Head of caudate nucleus (tissue), 42 donors: ENCODE data around the gene ZMIZ1.

Source experiments
- DNase-seq, 42 donors: peaks; one replicate each; pipeline versions ENCODE4 v3.0.0 to v3.0.0-alpha.2; 2020 to 2021; ENCODE audit warnings: mixed read lengths in 7 of 42
- intact Hi-C: fragments of 100-400 bp; cut with DNase I; formaldehyde crosslinking; loops from one replicate; pipeline ENCODE4 v1.15.0; 2022

The ZMIZ1 gene

DNA sequence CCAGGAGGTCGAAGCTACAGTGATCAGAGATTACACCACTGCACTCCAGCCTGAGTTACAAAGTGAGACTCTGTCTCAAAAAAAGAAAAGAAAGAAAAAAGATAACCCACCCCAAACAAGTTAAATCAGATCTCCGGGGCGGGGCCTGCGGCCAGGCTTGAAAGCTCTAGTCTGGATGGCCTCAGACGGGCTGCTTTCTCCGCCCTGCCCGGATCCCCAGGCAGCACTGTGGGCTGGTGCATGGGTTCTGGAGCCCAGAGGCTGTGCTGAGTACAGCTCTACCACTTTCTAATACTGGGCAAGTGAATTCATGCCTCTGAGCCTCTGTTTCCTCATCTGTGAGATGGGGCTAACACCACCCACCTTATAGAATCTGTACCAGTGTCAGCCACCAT is 83.7 kb downstream of the ZMIZ1 start:
- DNase-seq = no peak
- intact Hi-C loops = loop anchor here (5.0 kb wide), 1 partner anchor 80 kb away; no protein-coding TSS in a partner anchor

DNA sequence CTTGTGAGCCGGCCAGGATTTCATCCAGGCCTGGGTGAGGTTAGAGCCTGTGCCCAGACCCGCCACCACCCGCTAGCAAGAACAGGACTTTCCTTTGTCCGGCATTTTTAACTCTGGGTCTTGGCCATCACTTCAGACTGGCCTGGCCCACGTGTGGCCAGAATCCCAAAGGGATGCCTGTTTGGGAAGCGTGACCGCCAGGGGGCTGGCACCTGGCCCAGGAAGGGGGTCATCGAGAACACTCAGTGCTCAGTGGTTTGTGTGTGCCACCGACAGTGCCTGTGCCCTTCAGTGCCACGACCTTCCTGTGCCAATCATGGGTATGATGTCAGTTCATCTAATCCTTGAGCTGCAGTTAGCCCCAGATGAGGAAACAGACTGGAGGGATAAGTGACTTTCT is 85.0 kb downstream of the ZMIZ1 start:
- peak; percentile 32 to 88 (median 62) for DNase-seq
- intact Hi-C loops = loop anchor here (5.0 kb wide), 1 partner anchor 81 kb away; no protein-coding TSS in a partner anchor

DNA sequence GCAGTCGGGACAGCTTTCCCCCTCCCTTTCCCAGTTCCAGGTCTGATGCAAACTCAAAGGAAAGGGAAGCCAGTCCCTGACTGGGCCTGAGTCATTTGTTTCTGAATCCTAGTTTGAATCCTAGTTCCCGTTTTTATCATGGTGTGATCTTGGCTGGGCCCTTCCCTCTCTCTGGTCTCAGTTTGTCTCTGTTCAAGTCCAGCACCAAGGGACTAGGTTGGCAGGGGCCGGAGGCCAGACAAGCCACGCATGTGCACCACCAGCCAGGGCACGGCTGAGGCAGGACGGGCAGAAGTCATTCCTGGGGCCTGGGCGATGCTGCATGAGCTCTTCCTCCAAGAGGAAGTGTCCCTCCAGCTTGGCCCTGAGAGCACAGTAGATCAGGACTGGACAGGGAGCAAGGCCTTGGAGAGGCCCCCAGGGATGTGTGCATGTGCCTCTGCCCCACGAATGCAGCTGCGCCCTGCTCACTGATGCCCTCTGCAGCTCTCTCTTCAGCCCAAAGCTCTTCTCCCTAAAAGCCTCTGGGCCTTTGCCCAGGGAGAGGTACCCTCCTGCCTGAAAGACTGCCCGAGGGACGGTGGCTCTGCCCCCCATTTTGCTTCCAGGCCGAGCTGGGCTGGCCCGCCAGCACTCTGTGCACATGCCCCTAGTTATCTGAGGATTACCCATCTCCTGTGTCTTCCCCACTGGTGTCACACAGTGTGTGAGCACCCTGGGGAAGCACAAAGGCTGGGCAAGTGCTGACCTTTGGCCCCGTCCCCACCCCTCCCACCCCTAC is 86.7 kb downstream of the ZMIZ1 start:
- DNase-seq = peak in 10 of 42 donors; percentile 37 to 69 (median 50)
- intact Hi-C loops = no loop called here

DNA sequence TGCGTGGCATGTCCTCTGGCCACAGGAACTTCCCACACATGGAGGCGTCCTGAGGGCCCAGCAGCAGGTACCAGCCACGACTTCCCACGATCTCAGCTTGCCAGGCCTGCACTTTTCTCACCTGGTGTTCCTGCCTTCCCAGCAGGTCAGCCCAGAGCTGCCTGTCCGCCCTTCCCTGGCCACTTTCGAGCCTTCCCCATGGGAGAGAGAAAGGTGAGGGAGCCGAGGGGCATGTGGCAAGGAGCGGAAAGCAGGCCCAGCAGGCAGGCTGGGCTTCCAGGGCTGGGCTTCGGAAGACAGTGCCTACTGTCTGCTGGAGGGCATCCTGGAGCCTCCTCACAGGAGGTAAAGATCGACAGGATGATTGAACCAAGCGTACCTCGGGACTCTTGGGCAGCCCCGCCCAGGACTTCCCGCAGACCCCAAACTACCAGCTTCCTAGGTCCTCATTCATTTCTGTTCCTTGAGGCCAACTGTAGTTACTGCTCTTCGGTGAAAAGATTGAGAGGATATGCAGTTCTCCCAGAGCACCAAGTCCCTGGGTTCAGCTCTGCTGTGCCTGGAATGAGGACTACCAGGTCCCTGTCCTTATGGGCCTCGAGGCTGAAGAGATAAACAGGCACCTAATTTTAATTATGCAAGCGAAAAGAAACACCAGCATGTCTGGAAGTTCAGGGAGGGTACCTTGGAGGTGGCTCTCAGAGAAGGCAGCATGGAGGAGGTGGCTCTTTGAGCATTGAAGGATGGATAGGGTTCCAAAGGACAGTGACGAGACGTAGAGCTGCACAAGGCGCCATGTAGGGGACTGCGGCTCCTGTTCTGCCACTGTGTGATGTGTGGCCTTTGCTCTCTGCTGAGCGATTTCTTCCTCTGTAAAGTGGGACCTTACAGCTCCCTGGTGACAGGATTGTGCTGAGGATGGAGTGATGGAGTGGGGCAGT is 87.8 kb downstream of the ZMIZ1 start:
- DNase-seq = no peak
- intact Hi-C loops = no loop called here

DNA sequence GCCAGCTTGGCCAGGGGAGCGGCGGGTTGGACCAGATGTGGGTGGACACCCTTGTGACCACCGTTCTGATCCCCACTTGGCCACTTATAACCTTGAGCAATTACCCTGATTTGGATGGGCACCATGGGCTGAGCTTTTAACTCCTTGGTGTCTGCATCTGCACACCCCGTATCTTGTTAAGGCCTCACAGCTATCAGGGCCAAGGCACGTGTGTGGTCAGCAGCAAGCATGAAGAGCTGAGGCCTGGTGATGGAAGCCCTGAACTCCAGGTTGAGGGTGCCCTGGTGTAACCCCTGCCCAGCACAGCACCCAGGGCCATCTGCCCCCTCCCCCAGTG is 89.2 kb downstream of the ZMIZ1 start:
- no peak for DNase-seq
- intact Hi-C loops = no loop called here

DNA sequence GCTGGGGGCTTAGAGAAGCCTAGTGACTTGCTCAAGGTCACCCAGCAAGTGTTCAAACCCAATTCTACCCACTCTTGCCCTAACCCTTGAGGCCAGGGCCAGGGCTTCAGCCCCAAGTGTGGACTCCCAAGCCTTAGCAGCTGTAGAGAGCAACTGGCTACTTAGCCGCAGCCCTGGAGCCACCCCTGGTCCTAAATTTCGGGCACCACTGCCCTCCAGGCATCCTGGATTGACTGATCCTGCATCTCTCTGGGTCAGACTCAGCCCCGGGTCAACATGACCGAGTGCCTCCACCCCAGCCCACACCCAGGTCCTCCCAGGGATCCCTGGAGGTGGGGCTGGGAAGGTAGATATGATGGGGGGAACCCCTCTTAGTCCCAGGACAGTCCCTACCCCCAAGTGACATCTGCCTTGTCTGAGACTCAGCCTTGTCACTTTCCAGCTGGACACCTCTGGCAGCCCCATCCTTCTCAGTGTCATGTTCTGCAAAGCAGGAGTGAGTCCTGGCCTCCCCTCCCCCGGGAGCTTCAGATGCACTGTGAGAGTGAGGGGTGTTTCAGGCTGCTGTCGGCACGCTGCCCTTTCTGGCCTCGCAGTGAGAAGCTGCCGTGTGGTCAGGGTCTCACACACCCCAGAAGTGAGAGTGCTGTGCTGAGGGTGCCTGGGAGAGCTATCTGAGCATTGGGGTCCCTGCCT is 89.8 kb downstream of the ZMIZ1 start:
- intact Hi-C loops = no loop called here
- no peak for DNase-seq

DNA sequence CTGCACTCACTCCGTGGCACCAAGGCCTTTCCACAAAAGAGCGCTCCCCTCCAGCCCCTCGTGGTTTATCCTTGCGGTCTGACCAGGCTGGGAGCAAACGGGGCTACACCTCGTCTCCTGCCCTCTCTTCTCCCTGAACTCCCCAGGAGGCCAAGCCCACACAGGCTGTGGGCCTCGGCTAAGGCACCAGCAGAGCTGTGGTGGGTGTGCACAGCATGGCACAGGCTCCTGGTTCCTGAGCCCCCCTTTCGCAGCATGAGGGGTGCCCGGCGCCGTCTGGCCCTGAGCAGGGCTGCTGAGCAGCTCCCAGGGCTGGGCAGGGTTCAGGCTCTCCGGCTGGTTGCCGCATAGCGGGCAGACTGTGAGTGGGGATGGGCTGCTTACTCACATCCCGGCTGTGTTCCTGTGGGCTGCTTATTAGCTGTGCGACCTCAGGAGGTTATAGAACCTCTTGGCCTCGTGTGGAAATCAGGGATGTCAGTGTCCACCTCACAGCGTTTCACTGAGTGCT is 90.4 kb downstream of the ZMIZ1 start:
- intact Hi-C loops = no loop called here
- DNase-seq = no peak

DNA sequence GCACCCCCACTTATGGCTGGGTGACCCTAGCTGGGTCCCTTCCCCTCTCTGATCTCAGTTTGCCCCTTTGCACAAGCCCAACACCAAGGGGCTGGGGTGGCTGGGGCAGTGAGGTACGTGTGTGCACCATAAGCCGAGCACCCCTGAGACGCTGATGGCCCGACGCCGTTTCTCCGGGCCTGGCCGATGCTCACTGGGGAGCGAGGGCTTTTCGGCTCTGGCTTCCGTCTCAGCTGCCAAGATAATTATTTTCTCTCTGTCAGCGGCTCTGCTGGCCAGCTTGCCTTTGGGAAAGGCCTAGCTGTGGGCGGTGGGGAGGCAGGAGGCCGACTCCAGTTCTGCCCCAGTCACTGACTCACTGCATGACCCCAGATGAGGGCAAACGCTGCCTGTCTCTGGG is 91.0 kb downstream of the ZMIZ1 start:
- peak in 5 of 42 donors; percentile 22 to 63 (median 57) for DNase-seq
- intact Hi-C loops = no loop called here

DNA sequence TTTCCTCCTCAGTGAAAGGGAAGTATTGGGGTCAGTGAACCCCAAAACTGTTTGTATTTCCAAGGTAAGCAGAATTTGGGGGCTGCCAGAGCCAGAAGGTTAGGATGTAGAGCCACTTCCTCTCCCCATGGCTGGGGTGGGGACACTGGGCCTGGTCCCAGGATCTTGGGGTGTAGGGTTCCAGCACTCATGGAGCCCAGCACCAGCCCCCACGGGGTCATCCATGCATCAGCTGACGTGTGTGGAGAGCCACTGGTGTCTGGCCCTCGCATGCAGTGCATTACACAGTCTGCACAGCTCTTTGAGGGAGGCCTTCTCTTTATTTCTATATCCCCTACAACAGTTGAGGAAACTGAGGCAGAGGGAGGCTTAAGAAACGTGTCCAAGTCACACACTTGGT is 91.4 kb downstream of the ZMIZ1 start:
- DNase-seq = no peak
- intact Hi-C loops = no loop called here

DNA sequence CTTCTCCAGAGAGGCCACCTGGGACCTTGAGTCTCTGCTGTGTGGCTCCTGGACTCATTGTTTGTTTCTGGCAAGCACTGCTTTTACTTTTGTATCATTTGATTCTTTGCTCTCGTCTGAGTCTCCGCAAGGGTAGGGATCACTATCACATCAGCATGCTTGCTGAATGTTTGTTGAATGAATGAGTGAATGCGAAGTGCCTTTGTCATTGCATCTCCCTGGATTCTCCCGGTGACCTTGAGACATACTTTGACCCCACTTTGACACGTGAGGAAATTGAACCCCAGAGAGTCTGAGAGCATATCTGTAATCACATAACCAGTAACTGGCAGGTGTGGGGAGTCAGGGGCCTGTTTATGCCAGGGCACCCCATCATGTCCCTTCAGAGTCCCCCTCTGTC is 92.8 kb downstream of the ZMIZ1 start:
- no peak for DNase-seq
- intact Hi-C loops = no loop called here

DNA sequence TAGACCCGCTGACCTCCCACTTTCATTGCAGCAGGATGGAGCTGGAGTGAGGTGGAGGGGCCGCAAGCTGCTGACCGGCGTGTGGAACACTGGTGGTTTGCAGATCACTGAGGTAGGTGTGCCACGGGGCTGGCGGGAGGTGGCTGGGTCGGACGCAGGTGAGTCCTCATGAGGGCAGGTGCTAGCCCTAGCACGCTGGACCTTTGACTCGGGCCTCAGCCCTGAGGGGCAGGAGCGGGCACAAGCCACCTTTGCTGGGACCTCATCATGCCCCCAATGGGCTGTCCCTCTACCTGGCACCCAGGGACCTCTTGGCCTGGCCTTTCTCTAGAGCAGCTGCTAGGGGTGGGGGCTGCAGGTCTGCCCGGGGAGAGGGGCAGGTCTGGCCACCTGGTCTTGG is 93.3 kb downstream of the ZMIZ1 start:
- no peak for DNase-seq
- intact Hi-C loops = no loop called here

DNA sequence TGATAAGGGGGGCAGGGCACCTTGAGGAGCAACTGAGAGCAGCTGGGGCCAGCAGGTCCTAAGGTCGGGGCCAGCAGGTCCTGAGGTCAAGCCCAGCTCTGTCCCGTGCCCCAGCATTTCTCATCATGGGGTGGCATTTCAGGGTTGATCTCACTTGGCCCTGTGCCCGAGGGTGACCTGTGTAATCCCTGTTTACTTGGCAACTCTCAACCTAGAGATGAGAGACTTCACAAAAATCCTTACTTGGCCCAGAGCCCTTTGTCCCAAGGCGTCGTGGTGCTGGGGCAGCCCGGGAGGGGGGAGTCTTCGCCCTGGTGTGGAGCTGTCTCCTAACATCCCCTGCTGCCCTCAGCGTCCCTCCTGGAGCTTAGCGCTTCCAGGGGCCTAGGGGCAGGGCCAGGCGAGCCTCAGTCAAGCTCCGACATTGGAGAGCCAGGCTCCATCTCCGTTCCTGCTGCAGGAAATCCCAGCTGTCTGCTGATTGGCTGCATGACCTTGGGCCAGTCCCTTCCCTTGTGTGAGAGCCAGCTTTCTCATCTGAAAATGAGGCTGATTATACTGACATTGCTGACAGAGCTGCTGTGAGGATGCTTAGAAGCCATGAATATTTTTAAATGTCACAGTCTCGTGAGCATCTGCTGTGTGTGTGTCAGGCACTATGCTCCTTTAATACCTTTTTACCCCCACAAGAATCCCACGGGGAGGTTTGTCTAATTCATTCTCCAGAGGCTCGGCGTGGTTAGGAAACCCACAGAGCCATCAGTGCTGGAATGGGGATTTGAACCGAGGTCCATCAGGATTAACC is 94.3 kb downstream of the ZMIZ1 start:
- no peak for DNase-seq
- intact Hi-C loops = no loop called here

DNA sequence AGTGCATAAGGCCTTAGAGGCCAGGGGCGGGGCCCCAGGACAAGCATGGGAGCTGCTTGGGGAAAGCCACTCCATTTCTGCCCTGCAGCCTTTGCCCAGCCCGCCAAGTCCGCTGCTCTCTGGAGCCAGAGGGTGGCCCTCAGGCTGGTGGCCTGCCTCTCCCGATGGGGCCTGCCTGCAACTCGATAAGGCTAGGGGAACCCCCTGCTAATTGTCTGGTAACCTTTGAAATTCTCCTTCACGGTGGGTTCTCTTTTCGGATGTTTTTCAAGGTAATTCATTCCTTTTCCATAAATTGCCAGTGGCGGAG is 94.9 kb downstream of the ZMIZ1 start:
- intact Hi-C loops = no loop called here
- DNase-seq = no peak

DNA sequence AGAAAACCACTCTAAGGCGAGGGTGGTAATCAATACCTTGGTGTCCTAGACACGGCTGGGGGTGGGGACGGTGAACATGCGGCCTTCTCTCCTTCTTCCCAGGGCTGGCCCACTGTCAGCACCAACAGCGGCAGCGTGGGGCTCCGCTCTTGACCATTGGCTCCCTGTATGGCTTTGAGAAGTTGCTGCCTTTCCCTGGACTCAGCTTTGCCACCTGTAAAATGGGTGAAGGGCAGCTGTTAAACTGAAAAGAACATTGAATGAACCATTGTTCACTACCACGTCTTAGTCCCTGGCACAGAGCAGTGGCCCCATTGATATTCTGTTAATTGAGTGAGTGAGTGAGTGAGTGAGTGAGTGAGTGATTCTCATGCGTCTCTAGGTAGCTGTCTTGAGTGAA is 95.3 kb downstream of the ZMIZ1 start:
- no peak for DNase-seq
- intact Hi-C loops = no loop called here

DNA sequence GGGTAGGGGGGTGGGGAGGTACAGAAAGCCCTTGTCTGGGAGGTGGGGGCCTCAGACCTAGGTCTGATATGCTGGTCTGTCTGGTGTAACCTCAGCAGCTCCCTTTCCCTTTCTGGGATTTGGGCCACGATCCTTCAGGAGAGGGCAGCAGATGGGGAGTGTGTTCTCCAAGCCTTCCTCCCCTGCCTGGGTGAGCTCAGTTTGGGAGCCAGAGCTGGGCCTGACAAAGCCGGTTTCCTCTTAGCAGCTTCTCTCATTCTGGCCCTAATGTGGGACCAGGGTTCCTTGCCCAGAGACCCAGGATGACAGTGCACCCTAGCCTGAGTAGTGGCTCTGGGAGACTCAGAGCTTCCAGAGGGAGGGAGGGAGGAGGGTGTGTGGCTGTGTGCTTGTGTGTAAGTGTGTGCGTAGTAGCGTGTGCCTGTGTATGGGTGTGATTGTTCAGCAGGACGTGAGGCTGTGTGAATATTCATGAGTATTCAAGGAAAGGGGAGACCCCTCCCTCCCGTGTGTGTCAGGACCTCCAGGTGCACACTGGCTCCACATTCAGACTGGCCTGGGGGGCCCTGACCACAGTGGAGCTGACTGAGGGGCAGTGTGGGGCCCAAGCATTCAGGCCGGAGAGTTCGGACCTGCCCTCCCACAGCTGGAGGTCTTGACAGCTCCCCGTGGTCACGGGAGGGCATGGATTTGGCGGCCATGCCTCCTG is 96.5 kb downstream of the ZMIZ1 start:
- intact Hi-C loops = no loop called here
- no peak for DNase-seq

DNA sequence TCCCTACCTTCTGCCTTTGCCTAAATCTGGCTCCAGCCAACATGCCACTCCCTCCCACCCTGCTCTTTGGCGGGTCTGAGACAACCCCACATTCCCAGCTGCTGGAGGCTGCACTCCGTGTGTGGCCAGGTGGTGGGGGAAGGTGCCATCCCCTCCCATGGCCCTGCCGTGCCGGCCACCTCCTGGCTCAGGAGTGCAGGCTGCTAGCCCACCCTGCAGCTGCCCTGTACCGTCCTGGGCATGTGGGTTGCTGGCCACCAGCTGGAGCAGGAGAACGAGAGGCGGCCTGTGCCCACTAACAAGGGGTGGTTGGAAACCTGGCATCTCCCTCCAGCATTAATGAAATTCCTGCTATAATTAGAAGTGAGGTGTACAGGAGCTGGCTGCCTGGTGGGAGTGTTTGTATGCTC is 97.6 kb downstream of the ZMIZ1 start:
- intact Hi-C loops = no loop called here
- no peak for DNase-seq

DNA sequence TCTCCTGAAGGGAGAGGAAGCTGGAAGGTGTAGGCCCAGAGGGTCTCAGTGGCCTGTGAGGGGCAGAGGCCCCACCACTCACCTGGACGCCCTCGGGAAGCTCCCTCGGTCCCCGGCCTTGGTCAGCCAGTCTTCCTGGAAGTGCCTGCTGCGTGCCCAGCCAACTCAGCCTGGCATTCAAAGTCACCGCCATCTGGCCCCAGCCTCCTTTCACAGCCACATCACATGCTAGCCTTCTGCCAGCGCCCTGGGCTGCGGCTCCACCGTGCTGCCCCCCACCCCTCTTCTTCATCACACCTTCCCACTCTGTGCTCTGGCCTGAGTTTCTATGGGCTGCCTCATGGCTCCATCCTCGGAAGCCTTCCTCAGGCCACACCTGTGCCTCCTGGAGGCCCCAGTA is 98.0 kb downstream of the ZMIZ1 start:
- DNase-seq = peak in 1 of 42 donors; percentile 51
- intact Hi-C loops = no loop called here

DNA sequence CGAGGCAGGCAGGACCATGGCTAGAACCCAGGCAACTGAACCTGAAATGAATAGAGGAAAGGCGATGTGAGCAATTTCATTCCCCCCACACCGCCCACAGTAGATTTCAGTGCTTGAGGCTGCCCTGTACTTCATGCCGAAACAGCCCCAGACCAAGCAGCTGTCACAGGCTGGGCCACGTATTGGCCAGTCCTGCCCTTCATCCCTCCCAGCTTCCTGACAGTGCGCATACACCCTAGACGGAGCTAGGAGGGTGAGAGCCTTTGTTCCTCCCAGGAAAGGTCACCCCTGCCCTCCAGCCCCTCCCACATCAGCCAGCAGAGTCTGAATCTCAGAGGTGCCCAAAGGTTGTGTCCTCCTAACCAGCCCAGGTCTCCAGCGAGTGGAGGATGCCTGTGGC is 98.8 kb downstream of the ZMIZ1 start:
- no peak for DNase-seq
- intact Hi-C loops = no loop called here
